Neutrophil (primary cell): Measurements from ENCODE around the gene DNMT3A.

Source experiments
- H3K27ac ChIP-seq: fragments of 200-600 bp; sonication (generic); 2 replicates; pipeline ENCODE4 v1.5.1; 2016; ENCODE audit warnings: mild to moderate bottlenecking, moderate library complexity
- H3K27me3 ChIP-seq: fragments of 200-600 bp; sonication (generic); 2 replicates; pipeline ENCODE4 v1.6.0; 2016; ENCODE audit warnings: mild to moderate bottlenecking
- H3K36me3 ChIP-seq: fragments of 200-600 bp; sonication (generic); 2 replicates; pipeline ENCODE4 v1.5.1; 2017
- H3K4me1 ChIP-seq, 2 experiments: fragments of 200-600 bp in 1 of 2; sonication (generic) in 1 of 2; 1 replicate in 1 of 2; 2 replicates in 1 of 2; pipeline versions ENCODE4 v1.5.1 to v1.6.1; 2013 to 2016; ENCODE audit warnings: low read depth in 1 of 2, low read length in 1 of 2, mild to moderate bottlenecking in 1 of 2, moderate library complexity in 1 of 2; ENCODE audit not compliant: control insufficient read depth in 1 of 2, insufficient read depth in 1 of 2
- H3K4me3 ChIP-seq, 2 experiments: fragments of 200-600 bp in 1 of 2; sonication (generic) in 1 of 2; 1 replicate in 1 of 2; 2 replicates in 1 of 2; pipeline ENCODE4 v1.5.1; 2013 to 2016; ENCODE audit warnings: low read depth in 1 of 2, low read length in 1 of 2, mild to moderate bottlenecking in 1 of 2, moderate library complexity in 1 of 2
- H3K9me3 ChIP-seq: fragments of 200-600 bp; sonication (generic); 2 replicates; pipeline ENCODE4 v1.5.1; 2016
- CTCF ChIP-seq: fragments of 200-600 bp; sonication (generic); IDR thresholded peaks from 2 replicates; pipeline ENCODE4 v1.5.1; 2016; ENCODE audit warnings: antibody characterized with exemption

Gene DNMT3A

GRCh38 chr2:25295621-25296020, 46.1 kb downstream of the DNMT3A start:
- Histone ChIP-seq H3K4me3 (peak overlapping the region in 1 of 2 experiments; percentile 23), H3K9me3 (no peaks in the 10 kb centered on the region), H3K27me3 (no peaks in the 10 kb centered on the region), H3K4me1 (peaks cover 19 to 20% of the 10 kb centered on the region in 2 experiments), H3K36me3 (peaks cover 43% of the 10 kb centered on the region), H3K27ac (peak overlapping the region; percentile 70)
- TF ChIP-seq CTCF: no peak

GRCh38 chr2:25294573-25295462, 46.9 kb downstream of the DNMT3A start:
- H3K4me1 ChIP-seq: peaks cover 19 to 20% of the 10 kb centered on the region in 2 experiments
- H3K27ac ChIP-seq: peak overlapping the region; percentile 70
- peak overlapping the region; percentile 23 to 35 for H3K4me3 ChIP-seq

GRCh38 chr2:25293958-25294562, 47.7 kb downstream of the DNMT3A start:
- H3K27me3 ChIP-seq: no peaks in the 10 kb centered on the region
- peak overlapping the region; percentile 70 for H3K27ac ChIP-seq
- no peak overlapping the region for H3K4me3 ChIP-seq
- peaks cover 19 to 20% of the 10 kb centered on the region in 2 experiments for H3K4me1 ChIP-seq
- H3K9me3 ChIP-seq: no peaks in the 10 kb centered on the region
- TF ChIP-seq CTCF: no peak
- peaks cover 34% of the 10 kb centered on the region for H3K36me3 ChIP-seq

More at GRCh38 chr2:25294573-25295462, 46.9 kb downstream of the DNMT3A start:
- no peak for TF ChIP-seq CTCF
- H3K36me3 ChIP-seq: peaks cover 41% of the 10 kb centered on the region
- no peaks in the 10 kb centered on the region for H3K9me3 ChIP-seq
- no peaks in the 10 kb centered on the region for H3K27me3 ChIP-seq

GRCh38 chr2:25293145-25293544, 48.6 kb downstream of the DNMT3A start:
- Histone ChIP-seq H3K9me3 (no peaks in the 10 kb centered on the region), H3K4me1 (peaks cover 19 to 20% of the 10 kb centered on the region in 2 experiments), H3K36me3 (peaks cover 24% of the 10 kb centered on the region), H3K4me3 (no peak overlapping the region), H3K27me3 (no peaks in the 10 kb centered on the region), H3K27ac (no peak overlapping the region)
- no peak for TF ChIP-seq CTCF

- no peak overlapping the region for H3K4me3 ChIP-seq
- peaks cover 18% of the 10 kb centered on the region for H3K36me3 ChIP-seq
- no peaks in the 10 kb centered on the region for H3K9me3 ChIP-seq
- no peak for TF ChIP-seq CTCF
- H3K27ac ChIP-seq: no peak overlapping the region
- no peaks in the 10 kb centered on the region for H3K27me3 ChIP-seq
- H3K4me1 ChIP-seq: peaks cover 19 to 20% of the 10 kb centered on the region in 2 experiments
Observed at GRCh38 chr2:25292408-25292807, 49.3 kb downstream of the DNMT3A start.
